Epithelial cell of proximal tubule (primary cell): Measurements from ENCODE around the gene SIRT6. TPM values are rescaled to one million over a fixed set of nuclear protein-coding genes. Genes with fewer than 3 reads are reported as not detected.

ENCODE experiments used
- DNase-seq: peaks from one replicate; pipeline ENCODE4 v3.0.0-alpha.2; 2011; ENCODE audit warnings: low read depth
- H3K4me3 ChIP-seq: 2 replicates; pipeline ENCODE4 v1.5.1; 2011; ENCODE audit warnings: low read depth, mild to moderate bottlenecking, low read length
- CTCF ChIP-seq: conservative IDR thresholded peaks from 2 replicates; pipeline ENCODE4 v1.5.1; 2012; ENCODE audit warnings: low read depth, mild to moderate bottlenecking, low read length
- total RNA-seq: library from RNA; depleted of rRNA; stranded (reverse); fragments of >200 nt; gene quantifications from 2 replicates; pipeline ENCODE4 v1.2.3, GENCODE V29; 2015

SIRT6 gene
- total RNA-seq, 1 donor from 2014 or later, result 43.5 TPM

- TF ChIP-seq CTCF, result no peak
- no peak overlapping the region for H3K4me3 ChIP-seq
- no peak for DNase-seq
Observed at GRCh38 chr19:4189641-4190040, 7.3 kb upstream of the SIRT6 start.

GRCh38 chr19:4187313-4188122 is 5.2 kb upstream of the SIRT6 start:
- H3K4me3 ChIP-seq, result no peak overlapping the region
- no peak for DNase-seq
- TF ChIP-seq CTCF, result no peak

GRCh38 chr19:4186087-4186993 is 4.0 kb upstream of the SIRT6 start:
- peak; percentile 95 for TF ChIP-seq CTCF
- no peak overlapping the region for H3K4me3 ChIP-seq
- no peak for DNase-seq

GRCh38 chr19:4185413-4186086 is 3.2 kb upstream of the SIRT6 start:
- DNase-seq, result no peak
- TF ChIP-seq CTCF, result no peak

GRCh38 chr19:4184718-4185352 is 2.5 kb upstream of the SIRT6 start:
- no peak for DNase-seq
- H3K4me3 ChIP-seq, result no peak overlapping the region
- no peak for TF ChIP-seq CTCF

More at GRCh38 chr19:4185413-4186086, 3.2 kb upstream of the SIRT6 start:
- no peak overlapping the region for H3K4me3 ChIP-seq

GRCh38 chr19:4183967-4184717 is 1.8 kb upstream of the SIRT6 start:
- no peak overlapping the region for H3K4me3 ChIP-seq
- no peak for DNase-seq
- TF ChIP-seq CTCF, result no peak
